ENCODE data around the gene CTAGE9.

Gene CTAGE9

GRCh38 chr6:131693384-131693783 is 17.4 kb downstream of the CTAGE9 start:
- no peak overlapping the region for H3K27ac ChIP-seq (ENCODE audit: low read length)
- no peaks in the 10 kb centered on the region for H3K4me1 ChIP-seq (ENCODE audit: control insufficient read depth, insufficient read depth, low read length)
- no peaks in the 10 kb centered on the region for H3K27me3 ChIP-seq (ENCODE audit: control insufficient read depth in 1 of 2, insufficient read depth in 2 of 2, low read length in 2 of 2)
- H3K4me3 ChIP-seq (ENCODE audit: low read length in 2 of 2): no peak overlapping the region
- H3K9me3 ChIP-seq (ENCODE audit: control insufficient read depth in 2 of 2, low read length in 2 of 2): no peaks in the 10 kb centered on the region
- no peaks in the 10 kb centered on the region for H3K36me3 ChIP-seq (ENCODE audit: control insufficient read depth in 2 of 2, insufficient read depth in 2 of 2, low read length in 2 of 2)
- no peak overlapping the region for H3K9ac ChIP-seq (ENCODE audit: low read length in 2 of 2)

GRCh38 chr6:131692589-131692988 is 18.2 kb downstream of the CTAGE9 start:
- Histone ChIP-seq H3K9ac (ENCODE audit: low read length in 2 of 2) (no peak overlapping the region), H3K4me1 (ENCODE audit: control insufficient read depth, insufficient read depth, low read length) (no peaks in the 10 kb centered on the region), H3K4me3 (ENCODE audit: low read length in 2 of 2) (no peak overlapping the region), H3K36me3 (ENCODE audit: control insufficient read depth in 2 of 2, insufficient read depth in 2 of 2, low read length in 2 of 2) (no peaks in the 10 kb centered on the region), H3K27me3 (ENCODE audit: control insufficient read depth in 1 of 2, insufficient read depth in 2 of 2, low read length in 2 of 2) (no peaks in the 10 kb centered on the region), H3K27ac (ENCODE audit: low read length) (no peak overlapping the region), H3K9me3 (ENCODE audit: control insufficient read depth in 2 of 2, low read length in 2 of 2) (no peaks in the 10 kb centered on the region)

- Histone ChIP-seq H3K4me3 (ENCODE audit: low read length in 2 of 2) (no peak overlapping the region), H3K4me1 (ENCODE audit: control insufficient read depth, insufficient read depth, low read length) (no peaks in the 10 kb centered on the region), H3K27me3 (ENCODE audit: control insufficient read depth in 1 of 2, insufficient read depth in 2 of 2, low read length in 2 of 2) (no peaks in the 10 kb centered on the region), H3K9ac (ENCODE audit: low read length in 2 of 2) (no peak overlapping the region), H3K27ac (ENCODE audit: low read length) (no peak overlapping the region), H3K36me3 (ENCODE audit: control insufficient read depth in 2 of 2, insufficient read depth in 2 of 2, low read length in 2 of 2) (no peaks in the 10 kb centered on the region), H3K9me3 (ENCODE audit: control insufficient read depth in 2 of 2, low read length in 2 of 2) (no peaks in the 10 kb centered on the region)
Observed at GRCh38 chr6:131692031-131692430, 18.8 kb downstream of the CTAGE9 start.

GRCh38 chr6:131688286-131688685 is 22.5 kb downstream of the CTAGE9 start:
- Histone ChIP-seq H3K9ac (ENCODE audit: low read length in 2 of 2) (no peak overlapping the region), H3K4me3 (ENCODE audit: low read length in 2 of 2) (no peak overlapping the region), H3K36me3 (ENCODE audit: control insufficient read depth in 2 of 2, insufficient read depth in 2 of 2, low read length in 2 of 2) (no peaks in the 10 kb centered on the region), H3K27me3 (ENCODE audit: control insufficient read depth in 1 of 2, insufficient read depth in 2 of 2, low read length in 2 of 2) (no peaks in the 10 kb centered on the region), H3K4me1 (ENCODE audit: control insufficient read depth, insufficient read depth, low read length) (no peaks in the 10 kb centered on the region), H3K27ac (ENCODE audit: low read length) (no peak overlapping the region), H3K9me3 (ENCODE audit: control insufficient read depth in 2 of 2, low read length in 2 of 2) (no peaks in the 10 kb centered on the region)

- Histone ChIP-seq H3K27me3 (ENCODE audit: control insufficient read depth in 1 of 2, insufficient read depth in 2 of 2, low read length in 2 of 2) (no peaks in the 10 kb centered on the region), H3K27ac (ENCODE audit: low read length) (no peak overlapping the region), H3K9ac (ENCODE audit: low read length in 2 of 2) (no peak overlapping the region), H3K4me1 (ENCODE audit: control insufficient read depth, insufficient read depth, low read length) (no peaks in the 10 kb centered on the region), H3K9me3 (ENCODE audit: control insufficient read depth in 2 of 2, low read length in 2 of 2) (no peaks in the 10 kb centered on the region), H3K36me3 (ENCODE audit: control insufficient read depth in 2 of 2, insufficient read depth in 2 of 2, low read length in 2 of 2) (no peaks in the 10 kb centered on the region), H3K4me3 (ENCODE audit: low read length in 2 of 2) (no peak overlapping the region)
Observed at GRCh38 chr6:131687022-131687421, 23.8 kb downstream of the CTAGE9 start.

GRCh38 chr6:131685266-131685780 is 25.5 kb downstream of the CTAGE9 start:
- no peaks in the 10 kb centered on the region for H3K4me1 ChIP-seq (ENCODE audit: control insufficient read depth, insufficient read depth, low read length)
- no peak overlapping the region for H3K4me3 ChIP-seq (ENCODE audit: low read length in 2 of 2)
- no peak overlapping the region for H3K9ac ChIP-seq (ENCODE audit: low read length in 2 of 2)
- no peak overlapping the region for H3K27ac ChIP-seq (ENCODE audit: low read length)
- no peaks in the 10 kb centered on the region for H3K27me3 ChIP-seq (ENCODE audit: control insufficient read depth in 1 of 2, insufficient read depth in 2 of 2, low read length in 2 of 2)
- no peaks in the 10 kb centered on the region for H3K36me3 ChIP-seq (ENCODE audit: control insufficient read depth in 2 of 2, insufficient read depth in 2 of 2, low read length in 2 of 2)
- H3K9me3 ChIP-seq (ENCODE audit: control insufficient read depth in 2 of 2, low read length in 2 of 2): no peaks in the 10 kb centered on the region

- Histone ChIP-seq H3K27ac (ENCODE audit: low read length) (no peak overlapping the region), H3K4me1 (ENCODE audit: control insufficient read depth, insufficient read depth, low read length) (no peaks in the 10 kb centered on the region), H3K27me3 (ENCODE audit: control insufficient read depth in 1 of 2, insufficient read depth in 2 of 2, low read length in 2 of 2) (no peaks in the 10 kb centered on the region), H3K9ac (ENCODE audit: low read length in 2 of 2) (no peak overlapping the region), H3K9me3 (ENCODE audit: control insufficient read depth in 2 of 2, low read length in 2 of 2) (no peaks in the 10 kb centered on the region), H3K36me3 (ENCODE audit: control insufficient read depth in 2 of 2, insufficient read depth in 2 of 2, low read length in 2 of 2) (no peaks in the 10 kb centered on the region), H3K4me3 (ENCODE audit: low read length in 2 of 2) (no peak overlapping the region)
Observed at GRCh38 chr6:131683479-131683878, 27.3 kb downstream of the CTAGE9 start.

GRCh38 chr6:131682442-131682841 is 28.4 kb downstream of the CTAGE9 start:
- Histone ChIP-seq H3K9me3 (ENCODE audit: control insufficient read depth in 2 of 2, low read length in 2 of 2) (no peaks in the 10 kb centered on the region), H3K9ac (ENCODE audit: low read length in 2 of 2) (no peak overlapping the region), H3K4me3 (ENCODE audit: low read length in 2 of 2) (no peak overlapping the region), H3K27me3 (ENCODE audit: control insufficient read depth in 1 of 2, insufficient read depth in 2 of 2, low read length in 2 of 2) (no peaks in the 10 kb centered on the region), H3K4me1 (ENCODE audit: control insufficient read depth, insufficient read depth, low read length) (no peaks in the 10 kb centered on the region), H3K27ac (ENCODE audit: low read length) (no peak overlapping the region), H3K36me3 (ENCODE audit: control insufficient read depth in 2 of 2, insufficient read depth in 2 of 2, low read length in 2 of 2) (no peaks in the 10 kb centered on the region)

GRCh38 chr6:131681585-131681984 is 29.2 kb downstream of the CTAGE9 start:
- H3K36me3 ChIP-seq (ENCODE audit: control insufficient read depth in 2 of 2, insufficient read depth in 2 of 2, low read length in 2 of 2): no peaks in the 10 kb centered on the region
- H3K27me3 ChIP-seq (ENCODE audit: control insufficient read depth in 1 of 2, insufficient read depth in 2 of 2, low read length in 2 of 2): no peaks in the 10 kb centered on the region
- no peak overlapping the region for H3K4me3 ChIP-seq (ENCODE audit: low read length in 2 of 2)
- no peaks in the 10 kb centered on the region for H3K4me1 ChIP-seq (ENCODE audit: control insufficient read depth, insufficient read depth, low read length)
- no peak overlapping the region for H3K9ac ChIP-seq (ENCODE audit: low read length in 2 of 2)
- no peaks in the 10 kb centered on the region for H3K9me3 ChIP-seq (ENCODE audit: control insufficient read depth in 2 of 2, low read length in 2 of 2)
- no peak overlapping the region for H3K27ac ChIP-seq (ENCODE audit: low read length)

GRCh38 chr6:131680868-131681267 is 29.9 kb downstream of the CTAGE9 start:
- Histone ChIP-seq H3K9ac (ENCODE audit: low read length in 2 of 2) (no peak overlapping the region), H3K4me1 (ENCODE audit: control insufficient read depth, insufficient read depth, low read length) (no peaks in the 10 kb centered on the region), H3K4me3 (ENCODE audit: low read length in 2 of 2) (no peak overlapping the region), H3K27me3 (ENCODE audit: control insufficient read depth in 1 of 2, insufficient read depth in 2 of 2, low read length in 2 of 2) (no peaks in the 10 kb centered on the region), H3K9me3 (ENCODE audit: control insufficient read depth in 2 of 2, low read length in 2 of 2) (no peaks in the 10 kb centered on the region), H3K36me3 (ENCODE audit: control insufficient read depth in 2 of 2, insufficient read depth in 2 of 2, low read length in 2 of 2) (no peaks in the 10 kb centered on the region), H3K27ac (ENCODE audit: low read length) (no peak overlapping the region)

GRCh38 chr6:131678442-131678841 is 32.4 kb downstream of the CTAGE9 start:
- H3K27ac ChIP-seq (ENCODE audit: low read length): no peak overlapping the region
- no peaks in the 10 kb centered on the region for H3K4me1 ChIP-seq (ENCODE audit: control insufficient read depth, insufficient read depth, low read length)
- no peaks in the 10 kb centered on the region for H3K36me3 ChIP-seq (ENCODE audit: control insufficient read depth in 2 of 2, insufficient read depth in 2 of 2, low read length in 2 of 2)
- no peaks in the 10 kb centered on the region for H3K27me3 ChIP-seq (ENCODE audit: control insufficient read depth in 1 of 2, insufficient read depth in 2 of 2, low read length in 2 of 2)
- H3K9me3 ChIP-seq (ENCODE audit: control insufficient read depth in 2 of 2, low read length in 2 of 2): peaks cover 0 to under 1% of the 10 kb centered on the region in 2 donors
- no peak overlapping the region for H3K9ac ChIP-seq (ENCODE audit: low read length in 2 of 2)
- no peak overlapping the region for H3K4me3 ChIP-seq (ENCODE audit: low read length in 2 of 2)
